Body of pancreas (tissue), 2 donors: ENCODE data around the gene ZNF284. TPM values are rescaled to one million over a fixed set of nuclear protein-coding genes. Genes with fewer than 3 reads are reported as not detected.

Experiments
- small RNA-seq: library from RNA; depleted of rRNA; stranded (forward); fragments of <200 nt; gene quantifications from one replicate; pipeline ENCODE3, GENCODE V24; 2016
- total RNA-seq, 2 donors: library from RNA; depleted of rRNA; stranded (reverse); fragments of >200 nt; gene quantifications; one replicate each; pipeline ENCODE4 v1.1.0, GENCODE V29; 2016

The ZNF284 gene
- total RNA-seq, 2 donors from 2014 or later: 1.3 to 2.1 TPM

Small RNA genes lying within 50 kb of the gene (small RNA-seq; reads per million reads assigned to genes)
- gene RNU6-902P: not detected

Other genes starting within 250 kb of the ZNF284 start
- 1 to 10 TPM; 3.6 to 6.6 TPM for gene ZNF283, start 244.8 kb upstream of the ZNF284 start, total RNA-seq
- under 1 TPM in 1 of 2 donors, not detected in 1; 0.78 TPM for gene ZNF404, start 188.2 kb upstream of the ZNF284 start, total RNA-seq
- 10 to 100 TPM in 1 of 2 donors, 1 to 10 TPM in 1; 8.0 to 19.8 TPM for gene ZNF45, start 136.9 kb upstream of the ZNF284 start, total RNA-seq
- 1 to 10 TPM; 1.3 to 4.7 TPM for gene ZNF221, start 120.9 kb upstream of the ZNF284 start, total RNA-seq
- gene ZNF155, start 88.0 kb upstream of the ZNF284 start, total RNA-seq: 1 to 10 TPM in 1 of 2 donors, under 1 TPM in 1; 0.99 to 3.4 TPM
- gene ZNF230, start 69.2 kb upstream of the ZNF284 start, total RNA-seq: 1 to 10 TPM in 1 of 2 donors, not detected in 1; 2.9 TPM
- 1 to 10 TPM in 1 of 2 donors, not detected in 1; 2.1 TPM for gene ZNF222, start 46.8 kb upstream of the ZNF284 start, total RNA-seq
- gene ZNF223, start 20.1 kb upstream of the ZNF284 start, total RNA-seq: 1 to 10 TPM; 2.6 to 4.6 TPM
- 10 to 100 TPM; 19.1 to 20.5 TPM for gene ZNF224, start 22.2 kb downstream of the ZNF284 start, total RNA-seq
- gene ZNF225, start 41.2 kb downstream of the ZNF284 start, total RNA-seq: 1 to 10 TPM; 2.0 to 2.9 TPM
- 1 to 10 TPM; 2.3 to 4.9 TPM for gene ZNF234, start 69.4 kb downstream of the ZNF284 start, total RNA-seq
- 10 to 100 TPM in 1 of 2 donors, 1 to 10 TPM in 1; 4.6 to 13.5 TPM for gene ZNF226, start 92.9 kb downstream of the ZNF284 start, total RNA-seq
- gene ZNF227, start 140.4 kb downstream of the ZNF284 start, total RNA-seq: 1 to 10 TPM; 4.3 to 8.0 TPM
- under 1 TPM in 1 of 2 donors, not detected in 1; 0.78 TPM for gene ZNF233, start 187.7 kb downstream of the ZNF284 start, total RNA-seq
- 1 to 10 TPM; 2.6 to 4.4 TPM for gene ZNF235, start 232.9 kb downstream of the ZNF284 start, total RNA-seq